GM18867 (cell line): ENCODE results near the gene XXYLT1.

Experiments used
- ATAC-seq: cut with Tn5 transposase; IDR thresholded peaks from one replicate; pipeline ENCODE4 v1.9.1; 2021; ENCODE audit warnings: mild to moderate bottlenecking, moderate library complexity; ENCODE audit not compliant: unreplicated experiment

XXYLT1 gene

DNA sequence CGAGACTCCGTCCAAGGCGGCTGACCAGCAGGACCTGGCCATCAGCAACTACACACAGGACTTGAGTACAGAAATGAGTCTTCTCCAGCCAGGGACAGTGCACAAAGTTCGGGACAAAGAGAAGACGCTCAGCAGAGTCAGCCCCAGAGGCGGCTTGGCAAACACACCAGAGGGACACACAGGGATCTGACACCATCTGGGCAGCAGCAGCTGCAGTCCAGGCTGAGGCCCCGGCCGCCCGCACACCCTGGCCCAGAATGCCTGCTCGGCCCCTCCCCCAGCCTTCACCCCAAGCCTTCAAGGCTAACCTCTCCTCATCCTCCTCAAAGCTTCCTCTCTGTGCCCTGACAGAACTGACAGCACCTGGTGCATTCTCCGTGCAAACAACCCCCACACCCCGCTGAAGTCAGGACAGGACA lies 61.1 kb downstream of the XXYLT1 start:
- no peak for ATAC-seq

DNA sequence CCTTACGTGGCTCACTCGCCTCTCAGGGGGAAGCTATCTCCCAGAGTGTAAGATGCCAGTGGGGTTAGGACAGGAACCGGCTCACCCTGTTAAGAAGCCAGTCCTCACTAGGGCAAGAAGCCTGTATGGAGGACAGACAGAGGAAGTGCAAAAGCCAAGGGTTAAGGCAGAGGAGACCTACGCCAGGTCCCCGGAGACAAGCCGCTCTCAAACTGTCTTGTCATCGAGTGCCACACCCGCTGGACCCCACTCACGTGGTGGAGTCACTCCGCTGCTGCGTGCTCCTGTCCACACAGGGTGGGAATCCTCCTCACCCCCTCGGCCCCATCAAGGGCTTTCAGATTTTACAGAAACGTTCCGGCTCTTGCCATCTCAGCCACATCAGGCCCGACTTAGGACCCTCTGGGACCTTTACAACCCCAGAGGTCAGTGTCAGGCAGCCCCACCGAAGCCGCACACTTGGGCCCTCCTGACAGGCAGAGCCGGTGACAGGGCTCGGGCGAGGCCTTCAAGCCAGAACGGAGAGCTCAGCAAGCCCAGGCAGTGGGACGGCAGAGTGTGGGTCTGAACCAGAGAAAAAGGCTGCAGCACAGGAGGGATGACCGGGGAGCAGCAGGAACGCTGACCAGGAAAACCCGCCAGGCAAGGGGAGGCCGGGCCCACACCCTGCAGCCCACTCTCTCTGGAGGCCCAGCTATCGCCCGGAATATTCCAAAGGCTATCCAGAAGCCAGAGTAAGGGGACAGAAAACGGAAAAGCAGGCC lies 61.7 kb downstream of the XXYLT1 start:
- no peak for ATAC-seq

DNA sequence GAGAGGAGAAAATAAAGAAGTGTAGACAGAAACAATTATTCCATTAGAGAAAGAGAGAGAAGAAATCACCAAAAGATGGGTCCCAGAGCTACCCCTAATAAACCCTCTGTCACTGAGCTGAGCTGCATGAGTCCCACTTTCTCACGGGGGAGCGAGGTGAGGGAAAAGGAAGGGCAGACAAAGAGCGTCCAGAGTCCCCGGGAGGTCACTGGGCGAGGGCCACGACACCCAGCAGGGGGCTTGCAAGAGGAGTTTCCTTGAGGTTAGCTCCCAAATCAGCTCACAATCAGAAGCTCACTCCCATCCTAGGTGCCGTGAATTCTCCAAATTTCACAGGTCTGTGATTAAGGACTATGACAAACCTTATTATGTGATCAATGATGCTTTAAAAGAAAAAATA lies 62.3 kb downstream of the XXYLT1 start:
- ATAC-seq = no peak

DNA sequence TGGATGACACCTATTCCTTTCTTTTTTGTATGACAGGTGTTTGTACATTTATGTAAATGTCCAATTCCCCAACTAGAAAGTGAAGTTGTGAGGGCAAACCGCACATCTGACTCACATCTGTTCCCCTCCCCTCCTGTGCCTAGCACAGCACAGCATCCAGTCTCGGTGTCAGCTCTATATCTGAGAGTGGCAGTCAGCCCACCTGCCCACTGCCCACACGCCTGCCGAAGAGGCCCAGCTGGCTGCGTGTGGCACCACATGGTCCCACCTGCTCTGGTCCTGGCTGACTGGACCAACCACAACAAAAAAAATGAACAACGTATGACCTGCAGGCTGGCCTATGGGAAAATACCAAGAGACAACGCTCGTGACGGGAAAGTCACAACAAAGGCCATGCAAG lies 62.8 kb downstream of the XXYLT1 start:
- ATAC-seq = peak; percentile 94

DNA sequence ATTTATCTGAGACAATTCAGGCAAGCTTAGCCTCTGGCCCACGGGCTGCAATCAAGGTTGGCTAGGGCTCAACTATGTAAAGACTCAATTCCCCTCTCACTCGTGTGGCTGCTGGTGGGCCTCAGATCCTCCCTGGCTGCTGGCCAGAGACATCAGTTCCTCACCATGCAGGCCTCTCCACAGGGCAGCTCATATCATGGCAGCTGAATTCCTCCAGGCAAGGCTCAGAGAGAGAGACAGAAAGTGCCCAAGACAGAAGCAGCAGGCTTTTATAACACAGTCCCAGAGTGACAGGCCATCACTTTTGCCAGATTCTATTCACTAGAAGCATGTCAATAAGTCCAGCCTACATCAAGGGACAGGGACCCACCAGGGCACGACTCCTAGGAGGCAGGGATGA lies 63.2 kb downstream of the XXYLT1 start:
- ATAC-seq = no peak

DNA sequence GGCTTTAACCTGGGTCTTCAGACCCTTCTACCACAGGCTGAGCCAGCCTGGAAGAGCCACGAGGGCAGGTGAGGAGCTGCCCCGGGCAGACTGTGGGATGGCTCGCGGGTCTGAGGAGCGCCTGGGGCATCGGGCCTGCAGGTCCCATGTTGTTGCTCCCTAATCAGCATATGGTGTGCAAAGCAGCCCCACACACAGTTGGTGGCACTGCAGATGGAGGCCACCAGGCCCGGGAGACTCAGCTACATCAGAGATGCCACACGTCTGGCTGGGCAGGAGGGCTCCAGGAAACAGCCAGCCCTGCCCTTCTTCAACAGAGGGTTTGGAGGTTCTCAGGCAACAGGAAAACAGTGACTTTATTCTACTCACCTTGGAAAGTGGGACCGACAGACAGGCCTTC lies 63.9 kb downstream of the XXYLT1 start:
- no peak for ATAC-seq

DNA sequence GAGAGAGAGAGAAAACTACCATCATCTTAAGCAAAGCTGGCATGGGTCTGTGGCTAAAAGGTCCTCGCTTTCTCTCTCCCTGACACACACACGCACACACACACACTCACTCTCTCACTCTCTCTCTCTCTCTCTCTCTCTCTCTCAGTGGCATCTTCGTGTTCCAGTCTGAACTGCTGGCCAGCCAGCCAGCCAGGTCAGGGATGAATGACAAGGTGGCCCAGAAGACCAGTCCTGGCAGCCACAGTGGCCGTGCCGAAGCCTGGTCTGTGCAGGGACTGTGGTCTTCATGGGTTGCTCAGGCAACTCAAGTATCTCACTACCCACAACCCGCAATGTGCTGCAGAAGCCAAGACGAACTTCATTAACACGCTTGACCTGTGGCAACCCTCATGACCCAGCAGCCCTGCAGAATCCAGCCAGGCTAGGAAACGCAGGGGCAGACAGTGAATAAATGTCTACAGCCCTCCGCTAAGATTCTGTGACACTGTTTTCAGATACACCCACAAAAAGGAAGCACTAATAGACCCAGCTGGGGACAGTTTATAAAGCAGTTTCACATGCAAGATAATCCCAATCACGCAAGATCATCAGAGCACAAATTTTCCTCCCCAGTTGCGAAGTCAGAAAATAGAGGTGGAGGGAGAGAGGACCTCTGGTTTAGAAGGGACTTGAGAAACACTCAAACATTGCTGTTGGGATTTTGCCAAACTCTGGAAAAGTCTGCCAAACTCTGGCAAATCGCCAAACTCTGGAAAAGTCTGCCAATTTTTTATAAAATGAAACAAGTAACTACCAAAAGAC lies 66.4 kb downstream of the XXYLT1 start:
- no peak for ATAC-seq

DNA sequence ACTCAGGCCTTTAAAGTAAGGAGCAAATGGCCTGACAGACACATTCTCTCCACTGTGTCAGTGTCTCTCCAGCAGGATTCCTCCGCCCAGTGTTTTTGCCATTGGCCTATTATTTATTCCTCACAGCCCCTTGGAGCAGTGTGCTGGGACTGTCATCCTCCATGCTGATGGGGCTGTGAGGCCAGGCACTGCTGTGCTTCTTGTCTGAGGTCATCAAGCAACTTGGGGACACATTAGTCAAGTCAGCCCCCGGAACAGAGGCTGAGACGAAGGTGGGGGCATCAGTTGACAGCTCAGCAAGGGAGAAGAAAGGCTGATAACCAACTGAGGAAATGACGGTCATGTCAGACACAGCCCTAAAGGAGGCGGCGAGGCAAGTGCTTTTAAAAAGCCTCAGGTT lies 67.4 kb downstream of the XXYLT1 start:
- ATAC-seq = no peak

DNA sequence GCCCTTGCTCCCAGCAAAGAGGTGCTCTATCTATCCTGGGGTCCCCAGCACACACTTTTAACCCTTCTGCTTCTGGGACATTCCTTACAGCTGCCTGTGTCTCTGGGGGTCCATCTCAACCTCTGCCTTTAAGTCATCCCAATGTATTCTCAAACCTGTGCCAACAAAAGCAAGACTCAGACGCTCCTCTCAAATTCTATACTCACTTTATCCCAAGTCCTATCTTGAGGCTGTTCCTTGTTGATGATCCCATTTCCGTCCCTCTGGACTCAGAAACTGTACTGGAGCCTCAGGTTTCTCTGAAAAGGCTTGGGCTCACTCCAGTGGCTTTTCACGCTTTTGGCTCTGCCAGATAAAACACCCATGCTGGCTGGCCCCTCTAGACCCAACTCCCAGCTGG lies 69.7 kb downstream of the XXYLT1 start:
- ATAC-seq = no peak

DNA sequence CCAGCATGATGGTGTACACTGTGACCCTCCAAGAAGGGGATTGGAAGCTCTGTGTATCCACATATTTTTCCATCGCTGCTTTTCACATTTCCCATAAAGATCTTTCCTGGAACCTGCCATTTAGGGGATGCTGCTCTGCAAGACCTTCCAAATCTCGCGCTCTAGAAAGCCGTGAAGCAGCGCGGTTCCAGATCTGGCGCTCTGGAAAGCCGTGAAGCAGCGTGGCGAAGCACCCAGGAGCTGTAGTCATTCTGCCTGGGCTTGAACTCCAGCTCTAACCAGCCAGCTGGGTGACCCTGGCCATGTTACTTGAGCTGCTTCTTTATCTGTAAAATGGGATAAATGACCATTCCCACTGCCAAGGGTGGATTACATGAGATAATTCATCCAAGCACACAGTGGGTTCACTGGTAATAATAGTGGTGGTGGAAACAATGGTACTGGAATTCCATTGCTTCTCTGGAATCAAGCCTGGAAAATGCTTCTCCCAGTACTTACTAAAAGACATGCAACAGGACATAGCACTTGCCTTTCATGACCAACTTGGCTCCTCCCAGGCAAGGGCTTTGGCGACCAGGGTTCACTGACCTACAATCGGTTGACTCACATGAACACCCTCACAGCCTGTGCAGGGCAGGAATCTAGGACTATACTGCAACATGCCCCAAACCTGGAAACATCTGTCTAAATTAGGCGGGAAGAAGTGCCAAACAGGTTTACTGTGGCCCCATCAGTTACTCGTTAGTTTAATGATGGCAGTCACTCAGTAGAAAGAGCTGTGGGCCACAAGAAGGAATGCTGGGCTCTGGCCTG lies 70.7 kb downstream of the XXYLT1 start:
- no peak for ATAC-seq

DNA sequence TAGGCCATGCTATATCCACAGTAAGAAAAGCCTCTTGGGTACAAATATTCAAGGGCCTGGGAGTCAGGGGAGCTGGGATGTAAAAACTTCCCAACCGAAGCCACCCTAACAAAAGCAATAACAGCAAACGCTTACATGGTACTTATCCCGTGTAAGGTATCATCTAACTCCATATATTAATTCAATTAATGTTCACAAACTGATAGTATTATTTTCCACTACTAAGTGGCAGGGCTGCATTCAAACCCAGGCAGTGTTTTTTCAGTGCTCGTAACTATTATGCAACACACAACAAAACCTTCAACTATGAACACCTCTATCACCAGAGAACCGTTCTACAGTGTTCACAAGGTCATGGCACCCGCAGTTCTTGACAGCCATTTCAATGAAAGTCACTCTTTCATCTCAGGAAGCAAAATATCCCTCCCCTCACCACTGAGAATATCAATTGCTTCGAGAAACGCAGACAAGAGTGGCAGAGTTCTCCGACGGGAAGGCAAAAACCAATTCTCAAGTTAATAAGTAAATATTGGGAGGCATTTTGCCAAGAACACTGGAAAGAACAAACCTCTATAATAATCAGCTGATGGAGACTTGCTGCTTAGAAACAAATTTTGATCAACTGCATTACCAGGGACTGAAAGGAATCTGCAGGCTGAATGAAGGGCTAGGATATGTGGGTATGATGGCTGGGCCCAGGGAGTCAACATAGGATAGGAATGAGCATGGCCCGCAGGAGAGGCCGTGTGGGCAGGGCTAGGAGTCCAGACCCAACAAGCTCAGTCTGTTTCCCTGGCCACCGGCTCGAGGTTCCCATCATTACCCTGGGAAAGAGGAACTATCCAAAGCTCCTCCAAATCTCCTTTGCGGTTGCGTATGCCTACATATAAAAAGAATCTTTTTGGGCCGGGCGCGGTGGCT lies 72.3 kb downstream of the XXYLT1 start:
- ATAC-seq = no peak

DNA sequence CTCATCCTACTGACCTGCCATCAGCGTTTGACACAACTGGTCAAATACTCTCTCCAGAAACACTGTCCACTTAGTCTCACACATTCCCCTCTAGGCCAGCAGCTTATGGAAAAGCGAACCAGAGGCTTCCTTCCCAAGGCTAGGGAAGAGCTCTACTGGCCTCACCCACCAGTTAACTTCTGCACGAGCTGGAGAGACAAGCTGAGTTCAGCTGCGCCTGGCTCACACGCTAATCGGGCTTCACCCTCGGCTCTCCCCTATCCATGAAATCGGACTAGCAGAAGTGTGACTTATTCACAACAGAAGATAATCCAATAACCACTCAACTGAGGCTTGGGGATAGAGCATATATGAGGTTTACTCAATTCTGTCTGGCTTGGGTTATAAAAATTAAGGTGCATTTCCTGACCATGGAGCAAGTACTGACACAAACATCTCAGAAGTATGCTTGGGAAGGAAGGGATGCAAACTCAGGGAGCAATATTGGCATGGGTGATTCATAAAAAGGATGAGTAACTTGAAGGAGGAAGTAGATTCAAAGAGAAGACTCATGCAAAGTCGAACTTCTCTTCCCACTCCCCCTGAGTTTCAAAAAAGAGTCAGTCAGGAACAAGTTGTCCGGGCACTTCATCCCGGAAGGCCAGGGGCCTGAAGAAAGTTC lies 73.1 kb downstream of the XXYLT1 start:
- ATAC-seq = no peak

DNA sequence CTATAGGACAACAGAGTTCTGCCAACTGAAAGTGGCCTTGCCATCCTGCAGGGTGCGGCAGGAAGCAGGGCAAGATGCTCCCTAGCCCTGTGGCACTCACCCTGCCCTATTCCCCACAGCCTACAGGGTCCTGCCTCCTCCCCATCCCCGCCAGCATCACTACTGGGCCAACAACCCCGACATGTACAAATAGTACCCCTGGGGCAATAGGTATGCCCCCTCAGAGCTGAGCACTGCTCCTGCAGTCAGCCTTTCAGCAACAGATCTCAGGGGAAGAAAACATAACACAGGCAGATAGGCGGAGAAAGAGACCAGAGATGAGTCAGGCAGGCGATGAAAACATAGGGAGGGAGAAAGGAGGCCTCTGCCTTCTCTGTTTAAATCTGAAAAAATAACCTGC lies 74.7 kb downstream of the XXYLT1 start:
- no peak for ATAC-seq

DNA sequence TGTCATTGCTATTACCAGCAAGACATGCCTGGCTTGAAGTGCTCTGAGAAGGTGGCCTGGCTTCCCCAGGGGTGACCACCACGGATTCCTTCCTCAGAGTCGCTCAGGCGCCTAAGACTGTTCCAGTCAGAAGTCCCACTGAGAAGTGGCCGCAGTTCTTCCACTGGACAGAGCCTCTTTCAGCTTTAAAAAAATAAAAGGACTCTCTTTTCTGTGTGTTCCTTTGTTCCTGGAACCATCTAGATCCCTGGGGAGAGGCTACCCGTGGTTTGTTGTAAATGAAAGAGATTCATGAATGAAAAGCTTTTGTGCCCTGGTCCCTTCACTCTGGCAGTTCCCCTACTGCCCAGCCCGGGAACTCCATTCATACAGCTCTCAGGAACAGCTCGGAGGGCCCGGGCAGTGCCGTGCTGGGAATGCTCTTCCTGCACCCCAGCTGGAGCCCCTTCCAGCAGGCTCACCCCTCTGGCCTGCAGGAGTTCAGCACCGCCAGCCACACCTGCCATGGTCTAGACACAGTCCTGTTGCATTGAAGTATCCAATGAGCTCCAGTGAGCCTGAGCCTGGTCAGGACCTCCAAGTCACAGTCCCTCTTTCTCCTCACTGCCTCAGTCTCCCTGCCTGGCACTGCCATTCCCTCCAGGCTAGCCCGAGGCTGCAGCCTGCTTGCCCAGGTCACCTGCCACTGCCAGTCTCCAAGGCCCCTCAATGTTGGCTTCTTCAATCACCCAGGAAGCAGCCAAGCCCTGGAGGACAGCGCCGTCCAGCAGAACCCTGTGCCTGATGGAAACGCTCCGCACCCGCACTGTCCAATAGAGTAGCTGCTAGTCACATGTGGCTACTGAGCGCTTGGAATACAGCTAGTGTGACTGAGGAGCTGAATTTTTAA lies 75.4 kb downstream of the XXYLT1 start:
- no peak for ATAC-seq

DNA sequence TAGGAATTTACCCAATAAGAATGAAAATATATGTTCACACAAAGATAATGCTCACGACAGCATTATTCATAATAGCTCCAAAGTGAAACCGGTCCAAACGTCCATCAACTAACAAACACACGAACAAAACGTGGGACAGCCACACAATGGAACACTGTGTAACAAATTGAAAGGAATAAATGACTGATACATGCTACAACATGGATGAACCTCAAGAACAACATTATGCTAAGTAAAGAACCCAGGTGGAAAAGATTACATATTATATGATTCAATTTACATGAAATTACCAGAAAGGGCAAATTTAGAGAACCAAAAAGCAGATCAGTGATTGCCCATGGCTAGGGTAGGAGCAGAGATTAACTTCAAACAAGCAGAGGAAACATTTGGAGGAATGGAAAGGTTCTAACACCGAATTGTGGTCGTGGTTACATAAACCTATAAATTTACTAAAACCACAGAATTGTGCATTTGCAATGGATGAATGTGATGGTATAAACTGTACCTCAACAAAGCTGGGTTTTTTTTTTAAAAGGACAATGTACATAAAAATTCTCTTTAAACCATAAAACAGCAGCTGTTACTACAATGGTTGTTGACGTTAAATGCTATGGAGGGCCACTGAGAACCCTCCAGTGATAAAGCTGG lies 76.3 kb downstream of the XXYLT1 start:
- ATAC-seq = no peak

DNA sequence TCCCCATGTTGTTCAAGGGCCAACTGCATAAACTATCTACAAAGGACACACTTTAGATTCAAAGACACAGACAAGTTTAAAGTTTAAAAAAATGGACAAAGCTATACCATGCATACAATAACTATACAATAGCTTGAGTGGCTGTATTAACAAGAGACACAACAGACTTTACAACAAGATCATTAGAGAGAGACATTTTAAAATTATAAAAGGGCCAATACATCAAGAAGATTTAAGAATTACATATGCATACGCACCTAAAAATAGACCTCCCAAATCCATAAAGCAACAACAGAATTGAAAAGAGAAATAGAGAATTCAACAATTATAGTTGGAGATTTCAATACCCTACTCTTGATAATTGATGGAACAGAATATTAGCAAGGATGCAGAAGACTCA lies 79.4 kb downstream of the XXYLT1 start:
- no peak for ATAC-seq

DNA sequence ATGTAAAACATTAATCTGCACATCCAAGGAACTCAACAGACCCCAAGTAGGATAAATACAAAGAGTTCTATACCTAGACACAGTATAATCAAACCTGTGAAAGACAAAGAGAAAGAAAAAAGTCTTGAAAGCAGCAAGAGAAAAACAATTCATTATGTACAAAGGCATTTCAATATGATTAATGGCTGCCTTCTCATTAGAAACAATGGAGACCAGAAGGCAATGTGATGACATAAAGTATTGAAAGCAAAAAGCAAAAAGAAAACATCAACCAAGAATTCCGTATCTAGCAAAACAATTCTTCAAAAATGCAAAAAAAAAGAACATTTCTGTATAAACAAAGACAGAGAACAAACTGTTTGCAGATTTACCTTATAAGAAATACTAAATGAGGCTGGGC lies 81.1 kb downstream of the XXYLT1 start:
- ATAC-seq = no peak

DNA sequence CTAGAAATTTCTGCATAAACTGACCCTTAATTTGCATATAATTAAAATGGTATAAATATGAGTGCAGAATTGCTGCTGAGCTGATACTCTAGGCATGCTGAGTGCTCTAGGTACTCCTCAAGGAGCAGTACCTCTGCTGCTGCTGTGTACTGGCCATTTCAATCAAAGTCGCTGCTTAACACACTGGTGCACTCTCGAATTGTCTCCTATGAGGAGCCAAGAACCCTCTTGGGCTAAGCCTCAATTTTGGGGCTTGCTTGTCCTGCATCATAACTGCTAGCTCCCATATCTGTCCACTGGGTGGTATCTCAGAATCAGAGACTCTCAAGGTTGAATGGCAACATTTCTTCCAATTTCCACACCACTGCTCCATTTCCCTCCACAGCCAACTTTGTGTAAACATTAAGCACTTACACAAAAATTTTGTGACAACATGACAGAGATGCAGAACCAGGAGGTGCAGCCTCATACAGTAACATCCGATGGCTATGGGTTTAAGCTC lies 82.5 kb downstream of the XXYLT1 start:
- ATAC-seq = no peak
